ENCODE results near the gene CRYZL1.

The CRYZL1 gene

GRCh38 chr21:33641352-33642026, at the start of gene CRYZL1:
Gene CRYZL1 (minus strand): TSS chr21:33641741. CDS start chr21:33631551, 10,190 bp downstream.
- no peak for TF ChIP-seq ISL1 (CRISPR knock-in tag; IDR thresholded peaks at IDR 0.05)
- ATAC-seq: peak; percentile 87

GRCh38 chr21:33690874-33691273, 49.3 kb upstream of the CRYZL1 start:
- ATAC-seq: no peak
- TF ChIP-seq ZFP3 (CRISPR knock-in tag; IDR thresholded peaks at IDR 0.05) (peak; percentile 50; the same call in 1 of the 2 replicates), BACH2 (CRISPR knock-in tag; IDR thresholded peaks at IDR 0.05; ENCODE audit: borderline replicate concordance) (no peak)

- ATAC-seq: no peak
- TF ChIP-seq POU6F1 (CRISPR knock-in tag; IDR thresholded peaks at IDR 0.05; ENCODE audit: borderline replicate concordance, low read depth) (no peak), PATZ1 (CRISPR knock-in tag; IDR thresholded peaks at IDR 0.05; ENCODE audit: borderline replicate concordance) (no peak), ZNF8 (CRISPR knock-in tag; IDR thresholded peaks at IDR 0.05) (no peak), ESRRG (CRISPR knock-in tag; IDR thresholded peaks at IDR 0.05) (no peak), SNAI2 (CRISPR knock-in tag; IDR thresholded peaks at IDR 0.05) (no peak), GLIS3 (CRISPR knock-in tag; IDR thresholded peaks at IDR 0.05) (no peak), ZNF70 (CRISPR knock-in tag; IDR thresholded peaks at IDR 0.05) (no peak), TOX (CRISPR knock-in tag; IDR thresholded peaks at IDR 0.05; ENCODE audit: borderline replicate concordance) (no peak), OSR1 (CRISPR knock-in tag; IDR thresholded peaks at IDR 0.05) (no peak)
These were observed 46.8 kb upstream of the CRYZL1 start for GRCh38 chr21:33688353-33688752.

- no peak for ATAC-seq
- no peak for TF ChIP-seq ZNF8 (CRISPR knock-in tag; IDR thresholded peaks at IDR 0.05)
- no peak for TF ChIP-seq ZFP3 (CRISPR knock-in tag; IDR thresholded peaks at IDR 0.05)
- no peak for TF ChIP-seq ZNF70 (CRISPR knock-in tag; IDR thresholded peaks at IDR 0.05)
- TF ChIP-seq, protein P1, sequence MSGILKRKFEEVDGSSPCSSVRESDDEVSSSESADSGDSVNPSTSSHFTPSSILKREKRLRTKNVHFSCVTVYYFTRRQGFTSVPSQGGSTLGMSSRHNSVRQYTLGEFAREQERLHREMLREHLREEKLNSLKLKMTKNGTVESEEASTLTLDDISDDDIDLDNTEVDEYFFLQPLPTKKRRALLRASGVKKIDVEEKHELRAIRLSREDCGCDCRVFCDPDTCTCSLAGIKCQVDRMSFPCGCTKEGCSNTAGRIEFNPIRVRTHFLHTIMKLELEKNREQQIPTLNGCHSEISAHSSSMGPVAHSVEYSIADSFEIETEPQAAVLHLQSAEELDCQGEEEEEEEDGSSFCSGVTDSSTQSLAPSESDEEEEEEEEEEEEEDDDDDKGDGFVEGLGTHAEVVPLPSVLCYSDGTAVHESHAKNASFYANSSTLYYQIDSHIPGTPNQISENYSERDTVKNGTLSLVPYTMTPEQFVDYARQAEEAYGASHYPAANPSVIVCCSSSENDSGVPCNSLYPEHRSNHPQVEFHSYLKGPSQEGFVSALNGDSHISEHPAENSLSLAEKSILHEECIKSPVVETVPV (CRISPR knock-in tag; IDR thresholded peaks at IDR 0.05): no peak
- TF ChIP-seq PATZ1 (CRISPR knock-in tag; IDR thresholded peaks at IDR 0.05; ENCODE audit: borderline replicate concordance): no peak
- TF ChIP-seq RARB (CRISPR knock-in tag; IDR thresholded peaks at IDR 0.05): no peak
- TF ChIP-seq TSHZ2 (CRISPR knock-in tag; IDR thresholded peaks at IDR 0.05): no peak
- no peak for TF ChIP-seq ISL1 (CRISPR knock-in tag; IDR thresholded peaks at IDR 0.05)
- TF ChIP-seq, protein P2, sequence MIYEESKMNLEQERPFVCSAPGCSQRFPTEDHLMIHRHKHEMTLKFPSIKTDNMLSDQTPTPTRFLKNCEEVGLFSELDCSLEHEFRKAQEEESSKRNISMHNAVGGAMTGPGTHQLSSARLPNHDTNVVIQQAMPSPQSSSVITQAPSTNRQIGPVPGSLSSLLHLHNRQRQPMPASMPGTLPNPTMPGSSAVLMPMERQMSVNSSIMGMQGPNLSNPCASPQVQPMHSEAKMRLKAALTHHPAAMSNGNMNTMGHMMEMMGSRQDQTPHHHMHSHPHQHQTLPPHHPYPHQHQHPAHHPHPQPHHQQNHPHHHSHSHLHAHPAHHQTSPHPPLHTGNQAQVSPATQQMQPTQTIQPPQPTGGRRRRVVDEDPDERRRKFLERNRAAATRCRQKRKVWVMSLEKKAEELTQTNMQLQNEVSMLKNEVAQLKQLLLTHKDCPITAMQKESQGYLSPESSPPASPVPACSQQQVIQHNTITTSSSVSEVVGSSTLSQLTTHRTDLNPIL (CRISPR knock-in tag; IDR thresholded peaks at IDR 0.05; ENCODE audit: low read depth): no peak
- no peak for TF ChIP-seq OSR1 (CRISPR knock-in tag; IDR thresholded peaks at IDR 0.05)
These were observed 46.1 kb upstream of the CRYZL1 start for GRCh38 chr21:33687634-33688033.
